ENCODE measurements around the gene QKI.
"Not testable (repeated sequence)": the region's sequence is repeated elsewhere in the genome, so short reads cannot be mapped to it uniquely, and the experiment has no call there.

QKI gene

GRCh38 chr6:163416557-163417253, 2.2 kb downstream of the QKI start:
- peak overlapping the region; percentile 90 for H3K4me3 Mint-ChIP-seq
- peaks cover 49% of the 10 kb centered on the region for H3K4me1 Mint-ChIP-seq
- H3K27ac Mint-ChIP-seq, result peak overlapping the region; percentile 89
- DNase-seq (ENCODE audit: low spot score in 2 of 2) (peak in 1 of 2 donors; percentile 59), ATAC-seq (no peak)
- H3K9me3 Mint-ChIP-seq, result no peaks in the 10 kb centered on the region
- H3K36me3 Mint-ChIP-seq, result peaks cover 13% of the 10 kb centered on the region

- ATAC-seq (no peak), DNase-seq (ENCODE audit: low spot score in 2 of 2) (no peak)
- Mint-ChIP-seq H3K9me3 (no peaks in the 10 kb centered on the region), H3K27ac (no peak overlapping the region), H3K4me1 (peaks cover 48% of the 10 kb centered on the region), H3K4me3 (peak overlapping the region; percentile 90), H3K36me3 (peaks cover 13% of the 10 kb centered on the region)
Measured at GRCh38 chr6:163417595-163417994, 3.1 kb downstream of the QKI start.

GRCh38 chr6:163418311-163419029, 4.0 kb downstream of the QKI start:
- H3K36me3 Mint-ChIP-seq, result peaks cover 13% of the 10 kb centered on the region
- DNase-seq (ENCODE audit: low spot score in 2 of 2) (no peak), ATAC-seq (no peak)
- H3K9me3 Mint-ChIP-seq, result no peaks in the 10 kb centered on the region
- H3K27ac Mint-ChIP-seq, result no peak overlapping the region
- H3K4me3 Mint-ChIP-seq, result peak overlapping the region; percentile 90
- peaks cover 44% of the 10 kb centered on the region for H3K4me1 Mint-ChIP-seq

- peak overlapping the region; percentile 90 for H3K4me3 Mint-ChIP-seq
- ATAC-seq, result no peak
- no peaks in the 10 kb centered on the region for H3K9me3 Mint-ChIP-seq
- no peak for DNase-seq (ENCODE audit: low spot score in 2 of 2)
- peak overlapping the region; percentile 79 for H3K27ac Mint-ChIP-seq
- peaks cover 7% of the 10 kb centered on the region for H3K36me3 Mint-ChIP-seq
- H3K4me1 Mint-ChIP-seq, result peaks cover 47% of the 10 kb centered on the region
Measured at GRCh38 chr6:163419413-163420288, 5.1 kb downstream of the QKI start.

- no peak for ATAC-seq
- no peak for DNase-seq (ENCODE audit: low spot score in 2 of 2)
- Mint-ChIP-seq H3K36me3 (peaks cover 7% of the 10 kb centered on the region), H3K4me1 (peaks cover 53% of the 10 kb centered on the region), H3K9me3 (no peaks in the 10 kb centered on the region), H3K4me3 (peak overlapping the region; percentile 90), H3K27ac (peak overlapping the region; percentile 79)
Measured at GRCh38 chr6:163420289-163420614, 5.7 kb downstream of the QKI start.

- ATAC-seq (no peak), DNase-seq (ENCODE audit: low spot score in 2 of 2) (no peak)
- H3K4me1 Mint-ChIP-seq, result peaks cover 48% of the 10 kb centered on the region
- no peak overlapping the region for H3K4me3 Mint-ChIP-seq
- H3K27ac Mint-ChIP-seq, result no peak overlapping the region
- H3K9me3 Mint-ChIP-seq, result no peaks in the 10 kb centered on the region
- no peaks in the 10 kb centered on the region for H3K36me3 Mint-ChIP-seq
Measured at GRCh38 chr6:163422550-163422949, 8.0 kb downstream of the QKI start.

GRCh38 chr6:163423696-163424095, 9.2 kb downstream of the QKI start:
- H3K4me3 Mint-ChIP-seq, result no peak overlapping the region
- DNase-seq (ENCODE audit: low spot score in 2 of 2) (no peak), ATAC-seq (no peak)
- H3K9me3 Mint-ChIP-seq, result no peaks in the 10 kb centered on the region
- peaks cover 38% of the 10 kb centered on the region for H3K4me1 Mint-ChIP-seq
- H3K27ac Mint-ChIP-seq, result no peak overlapping the region
- H3K36me3 Mint-ChIP-seq, result no peaks in the 10 kb centered on the region

- DNase-seq (ENCODE audit: low spot score in 2 of 2), result no peak
- no peaks in the 10 kb centered on the region for H3K36me3 Mint-ChIP-seq
- no peak overlapping the region for H3K4me3 Mint-ChIP-seq
- ATAC-seq, result no peak
- H3K9me3 Mint-ChIP-seq, result no peaks in the 10 kb centered on the region
- H3K4me1 Mint-ChIP-seq, result peaks cover 39% of the 10 kb centered on the region
- H3K27ac Mint-ChIP-seq, result no peak overlapping the region
Measured at GRCh38 chr6:163427498-163428254, 13.2 kb downstream of the QKI start.

GRCh38 chr6:163428373-163428772, 13.9 kb downstream of the QKI start:
- ATAC-seq, result no peak
- Mint-ChIP-seq H3K4me1 (peaks cover 42% of the 10 kb centered on the region), H3K36me3 (no peaks in the 10 kb centered on the region), H3K9me3 (no peaks in the 10 kb centered on the region), H3K27ac (no peak overlapping the region), H3K4me3 (no peak overlapping the region)
- DNase-seq (ENCODE audit: low spot score in 2 of 2), result no peak

GRCh38 chr6:163429858-163430448, 15.4 kb downstream of the QKI start:
- peaks cover 43% of the 10 kb centered on the region for H3K4me1 Mint-ChIP-seq
- ATAC-seq (no peak), DNase-seq (ENCODE audit: low spot score in 2 of 2) (no peak)
- H3K27ac Mint-ChIP-seq, result peak overlapping the region; percentile 61
- H3K9me3 Mint-ChIP-seq, result no peaks in the 10 kb centered on the region
- no peak overlapping the region for H3K4me3 Mint-ChIP-seq
- H3K36me3 Mint-ChIP-seq, result no peaks in the 10 kb centered on the region

GRCh38 chr6:163432300-163432699, 17.8 kb downstream of the QKI start:
- H3K9me3 Mint-ChIP-seq, result no peaks in the 10 kb centered on the region
- H3K36me3 Mint-ChIP-seq, result no peaks in the 10 kb centered on the region
- DNase-seq (ENCODE audit: low spot score in 2 of 2), result no peak
- peaks cover 41% of the 10 kb centered on the region for H3K4me1 Mint-ChIP-seq
- no peak for ATAC-seq
- H3K4me3 Mint-ChIP-seq, result no peak overlapping the region
- no peak overlapping the region for H3K27ac Mint-ChIP-seq

- not testable (repeated sequence) for DNase-seq (ENCODE audit: low spot score in 2 of 2); H3K9me3 Mint-ChIP-seq; H3K4me3 Mint-ChIP-seq; H3K27ac Mint-ChIP-seq; H3K36me3 Mint-ChIP-seq; ATAC-seq
- peaks cover 41% of the 10 kb centered on the region for H3K4me1 Mint-ChIP-seq
Measured at GRCh38 chr6:163433486-163433885, 19.0 kb downstream of the QKI start.

GRCh38 chr6:163435023-163435422, 20.5 kb downstream of the QKI start:
- Mint-ChIP-seq H3K27ac (no peak overlapping the region), H3K4me3 (no peak overlapping the region), H3K9me3 (no peaks in the 10 kb centered on the region), H3K4me1 (peaks cover 47% of the 10 kb centered on the region), H3K36me3 (no peaks in the 10 kb centered on the region)
- DNase-seq (ENCODE audit: low spot score in 2 of 2), result no peak
- ATAC-seq, result no peak

- ATAC-seq, result no peak
- DNase-seq (ENCODE audit: low spot score in 2 of 2), result no peak
- H3K9me3 Mint-ChIP-seq, result no peaks in the 10 kb centered on the region
- H3K4me3 Mint-ChIP-seq, result no peak overlapping the region
- H3K27ac Mint-ChIP-seq, result no peak overlapping the region
- H3K4me1 Mint-ChIP-seq, result peaks cover 46% of the 10 kb centered on the region
- H3K36me3 Mint-ChIP-seq, result no peaks in the 10 kb centered on the region
Measured at GRCh38 chr6:163436843-163437242, 22.3 kb downstream of the QKI start.

GRCh38 chr6:163437466-163437865, 22.9 kb downstream of the QKI start:
- ATAC-seq (no peak), DNase-seq (ENCODE audit: low spot score in 2 of 2) (no peak)
- H3K36me3 Mint-ChIP-seq, result no peaks in the 10 kb centered on the region
- no peaks in the 10 kb centered on the region for H3K9me3 Mint-ChIP-seq
- peaks cover 50% of the 10 kb centered on the region for H3K4me1 Mint-ChIP-seq
- no peak overlapping the region for H3K4me3 Mint-ChIP-seq
- H3K27ac Mint-ChIP-seq, result no peak overlapping the region
